ENCODE measurements around the gene PPP4C. TPM values are rescaled to one million over a fixed set of nuclear protein-coding genes. Genes with fewer than 3 reads are reported as not detected.

PPP4C gene
- total RNA-seq, 1 experiment from 2014 or later: 246 TPM

- ChIA-PET POLR2A (ENCODE audit: unreplicated experiment) (no interaction called here), CTCF (no interaction called here)
- no peaks in the 10 kb centered on the region for H3K9me3 ChIP-seq (ENCODE audit: insufficient read depth, low read depth)
- H3K36me3 ChIP-seq (ENCODE audit: low read depth): no peaks in the 10 kb centered on the region
- intact Hi-C loops (cut with micrococcal nuclease; ENCODE audit: unreplicated experiment): no loop called here
- TF ChIP-seq CTCF (conservative IDR thresholded peaks at IDR 0.05): no peak
- H3K4me2 ChIP-seq: no peak overlapping the region
- H3K4me3 ChIP-seq: no peak overlapping the region
- H3K79me2 ChIP-seq (ENCODE audit: low read depth): no peaks in the 10 kb centered on the region
- H2AFZ ChIP-seq: no peak overlapping the region
- peaks cover 3% of the 10 kb centered on the region; the same call in 1 of the 2 replicates for H4K20me1 ChIP-seq (ENCODE audit: insufficient read depth)
- no TSS peak for BruUV-seq (replicated peaks)
- no peaks in the 10 kb centered on the region for H3K27me3 ChIP-seq (ENCODE audit: insufficient read depth, low read depth)
- H3K4me1 ChIP-seq (replicated peaks; ENCODE audit: insufficient read depth): peaks cover 43% of the 10 kb centered on the region
- no peak overlapping the region for H3K27ac ChIP-seq
- no peak for DNase-seq
- H3F3A ChIP-seq (ENCODE audit: insufficient read depth, low read depth): peaks cover 39% of the 10 kb centered on the region
- no peaks in the 10 kb centered on the region for H3K9me2 ChIP-seq (ENCODE audit: insufficient read depth)
Observed at GRCh38 chr16:30119428-30119827, 43.6 kb downstream of the PPP4C start.

- POLR2A ChIA-PET (ENCODE audit: unreplicated experiment): interaction anchor here (0.7 kb wide), 1 partner anchor 297 kb away, joined by 15 read pairs; no protein-coding TSS in a partner anchor
- Histone ChIP-seq H3K4me1 (replicated peaks; ENCODE audit: insufficient read depth) (peaks cover 37% of the 10 kb centered on the region), H4K20me1 (ENCODE audit: insufficient read depth) (peaks cover 3% of the 10 kb centered on the region; the same call in 1 of the 2 replicates), H3K27ac (no peak overlapping the region), H3K4me2 (no peak overlapping the region), H3K9me2 (ENCODE audit: insufficient read depth) (no peaks in the 10 kb centered on the region), H3K36me3 (ENCODE audit: low read depth) (no peaks in the 10 kb centered on the region), H3F3A (ENCODE audit: insufficient read depth, low read depth) (peaks cover 35% of the 10 kb centered on the region), H2AFZ (no peak overlapping the region), H3K27me3 (ENCODE audit: insufficient read depth, low read depth) (no peaks in the 10 kb centered on the region), H3K9me3 (ENCODE audit: insufficient read depth, low read depth) (no peaks in the 10 kb centered on the region), H3K4me3 (no peak overlapping the region), H3K79me2 (ENCODE audit: low read depth) (no peaks in the 10 kb centered on the region)
- TF ChIP-seq CTCF (conservative IDR thresholded peaks at IDR 0.05): no peak
- TF ChIP-seq EZH2 (IDR thresholded peaks at IDR 0.05; ENCODE audit: low read depth): no peak
- BruUV-seq (replicated peaks): no TSS peak
- CTCF ChIA-PET: no interaction called here
- intact Hi-C loops (cut with micrococcal nuclease; ENCODE audit: unreplicated experiment): no loop called here
- DNase-seq: peak in 1 of 2 experiments; percentile 16
Observed at GRCh38 chr16:30120340-30121105, 44.7 kb downstream of the PPP4C start.

- Histone ChIP-seq H3K4me3 (peak overlapping the region; percentile 90), H4K20me1 (ENCODE audit: insufficient read depth) (no peaks in the 10 kb centered on the region), H2AFZ (peak overlapping the region; percentile 70; the same call in 1 of the 2 replicates), H3K4me1 (replicated peaks; ENCODE audit: insufficient read depth) (peaks cover 25% of the 10 kb centered on the region), H3K9me2 (ENCODE audit: insufficient read depth) (no peaks in the 10 kb centered on the region), H3K4me2 (peak overlapping the region; percentile 85), H3K27ac (no peak overlapping the region), H3F3A (ENCODE audit: insufficient read depth, low read depth) (peaks cover 25% of the 10 kb centered on the region), H3K36me3 (ENCODE audit: low read depth) (no peaks in the 10 kb centered on the region), H3K27me3 (ENCODE audit: insufficient read depth, low read depth) (no peaks in the 10 kb centered on the region), H3K9me3 (ENCODE audit: insufficient read depth, low read depth) (no peaks in the 10 kb centered on the region), H3K79me2 (ENCODE audit: low read depth) (no peaks in the 10 kb centered on the region)
- CTCF ChIA-PET: no interaction called here
- POLR2A ChIA-PET (ENCODE audit: unreplicated experiment): no interaction called here
- no peak for TF ChIP-seq EZH2 (IDR thresholded peaks at IDR 0.05; ENCODE audit: low read depth)
- no peak for TF ChIP-seq CTCF (conservative IDR thresholded peaks at IDR 0.05)
- TSS peak; percentile 17 for BruUV-seq (replicated peaks)
- intact Hi-C loops (cut with micrococcal nuclease; ENCODE audit: unreplicated experiment): no loop called here
- no peak for DNase-seq
Observed at GRCh38 chr16:30121741-30122571, 46.2 kb downstream of the PPP4C start.

All from PC-9 (cell line).